Spleen (tissue), 11 donors: ENCODE data around the gene GSTT2B. TPM values are rescaled to one million over a fixed set of nuclear protein-coding genes. Genes with fewer than 3 reads are reported as not detected.
"Not testable (repeated sequence)": the region's sequence is repeated elsewhere in the genome, so short reads cannot be mapped to it uniquely, and the experiment has no call there.

Source experiments
- DNase-seq: peaks from one replicate; pipeline ENCODE4 v3.0.0-alpha.2; 2020
- H3K27ac ChIP-seq, 8 donors: fragments of 200-600 bp; sonication (generic) in 7 of 8; 1 replicate in 4 of 8; 2 replicates in 4 of 8; pipeline versions ENCODE4 v1.5.0 to v1.8.0; 2016 to 2021; ENCODE audit warnings: inconsistent platforms in 4 of 8, mild to moderate bottlenecking in 4 of 8, moderate library complexity in 1 of 8
- H3K27me3 ChIP-seq, 7 donors: fragments of 200-600 bp; sonication (generic) in 6 of 7; replicated peaks in 1 of 7; 1 replicate in 4 of 7; 2 replicates in 3 of 7; pipeline versions ENCODE4 v1.5.0 to v1.8.0; 2016 to 2021; ENCODE audit warnings: inconsistent platforms in 3 of 7, mild to moderate bottlenecking in 1 of 7
- H3K36me3 ChIP-seq, 6 donors: fragments of 200-600 bp; sonication (generic) in 5 of 6; 1 replicate in 4 of 6; 2 replicates in 2 of 6; pipeline versions ENCODE4 v1.5.0 to v1.8.0; 2016 to 2021; ENCODE audit warnings: inconsistent platforms in 2 of 6
- H3K4me1 ChIP-seq, 6 donors: fragments of 200-600 bp; sonication (generic) in 5 of 6; 1 replicate in 3 of 6; 2 replicates in 3 of 6; pipeline versions ENCODE4 v1.5.0 to v1.8.0; 2016 to 2021; ENCODE audit warnings: inconsistent platforms in 3 of 6
- H3K4me3 ChIP-seq, 8 donors: fragments of 200-600 bp; sonication (generic) in 7 of 8; 1 replicate in 4 of 8; 2 replicates in 4 of 8; pipeline versions ENCODE4 v1.5.0 to v1.8.0; 2016 to 2021; ENCODE audit warnings: inconsistent platforms in 4 of 8, mild to moderate bottlenecking in 4 of 8, moderate library complexity in 2 of 8
- H3K9me3 ChIP-seq, 8 donors: fragments of 200-600 bp; sonication (generic) in 7 of 8; 1 replicate in 4 of 8; 2 replicates in 4 of 8; pipeline versions ENCODE4 v1.5.0 to v1.8.0; 2016 to 2021; ENCODE audit warnings: inconsistent platforms in 4 of 8
- CTCF ChIP-seq, 11 experiments: fragments of 200-600 bp in 7 of 11; fragments of 450-650 bp in 4 of 11; sonication (generic) in 4 of 11; IDR thresholded peaks in 8 of 11; conservative IDR thresholded peaks in 3 of 11; 1 replicate in 7 of 11; 2 replicates in 4 of 11; pipeline versions ENCODE4 v1.4.0 to v1.8.0; 2016 to 2021; ENCODE audit warnings: antibody characterized with exemption in 11 of 11, inconsistent platforms in 4 of 11, mild to moderate bottlenecking in 1 of 11
- POLR2A ChIP-seq, 3 donors: fragments of 450-650 bp; IDR thresholded peaks; one replicate each; pipeline ENCODE4 v1.5.1; 2017; ENCODE audit warnings: antibody characterized with exemption in 3 of 3, mild to moderate bottlenecking in 1 of 3
- POLR2AphosphoS5 ChIP-seq, 3 donors: sonication (generic); formaldehyde crosslinking; IDR thresholded peaks; one replicate each; pipeline ENCODE4 v1.5.1; 2017; ENCODE audit warnings: antibody characterized with exemption in 3 of 3
- WGBS, 5 donors: extraction: QIAGEN DNeasy Blood & Tissue Kit in 3 of 5; methylation state at CpG; one replicate each; pipeline versions ENCODE4 v1.1.5 to v1.1.7; 2013 to 2018; 5-methylcytosine and 5-hydroxymethylcytosine counted together
- intact Hi-C: fragments of 100-400 bp; cut with DNase I; formaldehyde crosslinking; loops from one replicate; pipeline ENCODE4 v1.15.0; 2023; ENCODE audit warnings: low total_unique reads
- polyA plus RNA-seq, 3 donors: library from polyadenylated mRNA; stranded (reverse); fragments of 200-250 nt; gene quantifications; one replicate each; pipeline ENCODE4 v1.2.1, GENCODE V29; 2013
- total RNA-seq, 7 donors: library from RNA; depleted of rRNA in 3 of 7; stranded (reverse); fragments of >200 nt in 3 of 7; fragmentation: NEBNext Ultra II Directional in 4 of 7; extraction: Animal tissue kit (Norgen Biotek cat#: 25700) in 4 of 7; gene quantifications; one replicate each; pipeline versions ENCODE4 v1.1.0 to v1.2.1, GENCODE V29; 2016 to 2021
- donor health status: healthy with polysubstance abuse.
- donor health status: DM: no; HTN: no; CAD: no; lungs with moderate emphysema.
- donor health status: DM: no; HTN: no; CAD: no.
- donor health status: Bipolar disorder and iron deficiency.
- donor health status: healthy.
- donor health status: DM: no; HTN: no; CAD: no.
- donor health status: DM: yes; HTN: yes; CAD: no.

The GSTT2B gene
- total and polyA plus RNA-seq, 10 donors, result 2.0 to 11.6 (median 4.8) TPM

- Histone ChIP-seq H3K27me3 (peaks cover 0 to 11% (median 0%) of the 10 kb centered on the region in 7 donors), H3K9me3 (no peaks in the 10 kb centered on the region), H3K36me3 (no peaks in the 10 kb centered on the region), H3K4me3 (no peak overlapping the region), H3K4me1 (no peaks in the 10 kb centered on the region), H3K27ac (no peak overlapping the region)
- WGBS, 5 donors, result 80 to 89% (median 86%) methylated on average over 10 of the region's 10 CpGs
- intact Hi-C loops, result no loop called here
- TF ChIP-seq POLR2AphosphoS5 (IDR thresholded peaks at IDR 0.05), result no peak
- TF ChIP-seq POLR2A (IDR thresholded peaks at IDR 0.05), result no peak
- DNase-seq, result no peak
Observed at GRCh38 chr22:24002272-24002671, 41.3 kb upstream of the GSTT2B start.

- intact Hi-C loops, result no loop called here
- H3K27ac ChIP-seq, result no peak overlapping the region
- H3K36me3 ChIP-seq, result no peaks in the 10 kb centered on the region
- peaks cover 0 to 11% (median 0%) of the 10 kb centered on the region in 7 donors for H3K27me3 ChIP-seq
- H3K4me3 ChIP-seq, result no peak overlapping the region
- no peaks in the 10 kb centered on the region for H3K4me1 ChIP-seq
- no peaks in the 10 kb centered on the region for H3K9me3 ChIP-seq
- DNase-seq, result no peak
- WGBS, 5 donors, result 82 to 88% (median 84%) methylated on average over 5 to 9 of the region's 9 CpGs
- TF ChIP-seq CTCF (IDR thresholded peaks at IDR 0.05 in 8 of 11, conservative IDR thresholded peaks at IDR 0.05 in 3 of 11) (no peak), POLR2AphosphoS5 (IDR thresholded peaks at IDR 0.05) (no peak), POLR2A (IDR thresholded peaks at IDR 0.05) (no peak)
Observed at GRCh38 chr22:24001314-24001713, 40.3 kb upstream of the GSTT2B start.

DNA sequence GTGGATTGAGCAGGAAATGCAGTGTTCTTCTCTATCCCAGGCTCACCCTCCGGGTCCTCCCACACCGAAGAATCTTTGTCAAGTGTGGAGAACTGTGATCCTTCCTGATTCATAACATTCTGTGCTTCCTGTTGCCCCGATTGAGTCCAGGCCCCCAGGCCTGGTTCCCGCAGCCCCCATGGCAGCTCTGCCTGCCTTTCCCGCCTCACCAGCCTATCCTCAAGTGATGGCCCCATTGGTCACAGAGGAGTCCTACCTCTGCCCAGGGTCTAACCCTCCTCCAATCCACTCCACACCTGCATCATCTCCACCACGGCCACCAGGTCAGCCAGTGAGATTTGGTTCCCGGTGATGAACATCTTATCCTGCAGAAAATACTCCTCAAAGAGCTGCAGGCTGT lies 38.8 kb upstream of the GSTT2B start:
- H3K27ac ChIP-seq, H3K4me3 ChIP-seq, H3K4me1 ChIP-seq, H3K9me3 ChIP-seq, H3K36me3 ChIP-seq, intact Hi-C loops, DNase-seq: not testable (repeated sequence)
- peaks cover 0 to 11% (median 0%) of the 10 kb centered on the region in 7 donors for H3K27me3 ChIP-seq
- WGBS, 5 donors, result 71 to 80% (median 77%) methylated on average over 7 of the region's 7 CpGs

DNA sequence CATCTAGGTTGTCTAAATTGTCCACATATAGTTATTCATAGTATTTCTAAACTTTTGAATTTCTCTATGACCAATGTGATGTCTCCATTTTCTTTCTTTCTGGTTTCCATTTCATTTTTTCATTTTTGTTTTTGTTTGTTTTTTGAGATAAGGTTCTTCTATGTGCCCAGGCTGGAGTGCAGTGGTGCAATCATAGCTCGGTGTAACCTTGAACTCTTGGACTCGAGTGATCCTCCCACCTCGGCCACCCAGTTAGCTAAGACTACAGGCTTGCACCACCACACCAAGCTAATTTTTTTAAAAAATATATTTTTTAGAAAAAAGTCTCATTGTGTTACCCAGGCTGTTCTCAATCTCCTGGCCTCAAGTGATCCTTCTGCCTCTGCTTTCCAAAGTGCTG lies 36.1 kb upstream of the GSTT2B start:
- no peak overlapping the region for H3K4me3 ChIP-seq
- no peak for TF ChIP-seq POLR2AphosphoS5 (IDR thresholded peaks at IDR 0.05)
- no peak for TF ChIP-seq POLR2A (IDR thresholded peaks at IDR 0.05)
- no peak for TF ChIP-seq CTCF (IDR thresholded peaks at IDR 0.05 in 8 of 11, conservative IDR thresholded peaks at IDR 0.05 in 3 of 11)
- H3K27me3 ChIP-seq, result peaks cover 0 to 9% (median 0%) of the 10 kb centered on the region in 7 donors
- no peak overlapping the region for H3K27ac ChIP-seq
- intact Hi-C loops, result no loop called here
- DNase-seq, result no peak
- 77 to 93% (median 89%) methylated on average over 3 of the region's 3 CpGs for WGBS, 5 donors
- H3K9me3 ChIP-seq, result no peaks in the 10 kb centered on the region
- no peaks in the 10 kb centered on the region for H3K4me1 ChIP-seq
- no peaks in the 10 kb centered on the region for H3K36me3 ChIP-seq

GRCh38 chr22:23993581-23994177 lies 32.7 kb upstream of the GSTT2B start:
- H3K4me3 ChIP-seq, DNase-seq, H3K27me3 ChIP-seq, H3K36me3 ChIP-seq, H3K27ac ChIP-seq, intact Hi-C loops, H3K9me3 ChIP-seq, H3K4me1 ChIP-seq: not testable (repeated sequence)
- WGBS, 5 donors, result 66 to 91% (median 70%) methylated on average over 4 of the region's 4 CpGs

- intact Hi-C loops, H3K4me3 ChIP-seq, H3K9me3 ChIP-seq, DNase-seq, H3K27ac ChIP-seq, H3K4me1 ChIP-seq, H3K36me3 ChIP-seq, H3K27me3 ChIP-seq: not testable (repeated sequence)
- 52 to 84% (median 74%) methylated on average over 2 of the region's 2 CpGs for WGBS, 5 donors
Observed at GRCh38 chr22:23993080-23993479, 32.1 kb upstream of the GSTT2B start.

DNA sequence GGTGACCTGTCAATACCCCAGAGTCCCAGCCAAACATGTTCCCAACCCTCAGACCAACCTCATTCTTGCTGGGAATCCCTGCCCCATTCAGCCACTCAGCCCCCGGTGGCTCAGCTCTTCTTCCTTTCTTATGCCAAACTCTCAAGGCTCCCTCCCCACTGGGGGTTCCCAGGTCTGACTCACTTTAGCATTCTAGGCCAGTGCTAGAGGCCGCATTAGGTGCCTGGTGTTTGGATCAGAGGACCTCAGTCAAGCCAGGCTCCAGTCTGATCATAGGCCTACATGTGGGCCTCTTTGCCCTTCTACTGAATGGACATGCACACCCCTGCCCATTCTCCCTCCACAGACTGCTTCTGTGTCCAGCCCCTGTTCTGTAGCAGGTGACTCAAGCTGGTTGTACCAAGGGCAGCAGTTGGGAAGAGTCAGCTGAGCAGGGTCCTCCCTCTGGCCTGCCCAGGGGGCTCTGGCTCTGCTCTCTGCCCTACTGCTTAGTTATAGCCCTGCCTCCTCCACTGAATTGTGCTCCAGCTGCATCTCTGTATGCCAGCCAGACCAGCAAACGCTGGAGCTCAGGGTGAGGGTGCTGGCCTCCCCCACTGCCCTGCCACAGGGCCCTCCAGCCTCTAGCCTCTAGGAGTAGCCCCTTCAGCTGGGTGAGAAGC lies 28.7 kb upstream of the GSTT2B start:
- WGBS, 5 donors, result 75 to 88% (median 83%) methylated on average over 1 to 2 of the region's 3 CpGs
- intact Hi-C loops, H3K36me3 ChIP-seq: not testable (repeated sequence)

GRCh38 chr22:23986538-23987178 lies 25.7 kb upstream of the GSTT2B start:
- 53 to 81% (median 73%) methylated on average over 4 of the region's 4 CpGs; no CpG with 5 or more reads in 1 of the 5 donors for WGBS, 5 donors
- H3K9me3 ChIP-seq, DNase-seq, H3K4me3 ChIP-seq, intact Hi-C loops, H3K4me1 ChIP-seq, H3K27ac ChIP-seq, H3K27me3 ChIP-seq, H3K36me3 ChIP-seq: not testable (repeated sequence)

More for the DNA sequence above, 28.7 kb upstream of the GSTT2B start:
- H3K4me3 ChIP-seq, H3K27me3 ChIP-seq, H3K4me1 ChIP-seq, H3K9me3 ChIP-seq, H3K27ac ChIP-seq, DNase-seq: not testable (repeated sequence)
